ENCODE data around the gene YY2. TPM values are rescaled to one million over a fixed set of nuclear protein-coding genes. Genes with fewer than 3 reads are reported as not detected.

YY2 gene
- total and polyA plus RNA-seq, 2 of the 8 experiments (the other 6 are each of a cell fraction or from before 2014, with no cell fraction given) = 0.60 to 1.5 TPM

DNA sequence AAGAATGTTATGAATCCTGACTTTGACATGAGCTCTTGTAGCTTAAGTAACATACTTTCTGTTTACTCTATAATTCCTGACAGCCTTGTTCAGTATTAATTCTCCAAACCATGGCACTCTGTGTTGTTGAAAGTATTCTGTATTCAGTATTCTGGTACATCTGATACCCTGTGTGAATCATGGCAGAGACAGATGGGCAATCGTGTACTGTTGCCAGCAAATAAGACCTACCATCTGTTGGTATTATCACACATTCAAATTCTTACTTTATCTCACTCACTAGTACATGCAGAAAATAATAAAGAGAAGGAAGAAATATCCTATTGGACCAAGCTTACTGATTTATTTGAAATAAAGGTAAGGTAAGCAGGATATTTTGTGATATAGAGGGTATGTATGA lies 8.4 kb upstream of the YY2 start:
- no peak overlapping the region for H4K91ac ChIP-seq (replicated peaks; ENCODE audit: insufficient read length, low read length)
- TF ChIP-seq CHD1 (IDR thresholded peaks at IDR 0.05; ENCODE audit: low read depth, low read length) (no peak), KDM1A (IDR thresholded peaks at IDR 0.05; ENCODE audit: borderline replicate concordance, low read length) (no peak), CTBP2 (IDR thresholded peaks at IDR 0.05; ENCODE audit: borderline replicate concordance, insufficient read depth, insufficient read length, low read length) (no peak), KDM5A (IDR thresholded peaks at IDR 0.05; ENCODE audit: low read length) (no peak), TEAD4 (IDR thresholded peaks at IDR 0.05; ENCODE audit: low read depth, low read length) (no peak), BRCA1 (IDR thresholded peaks at IDR 0.05; ENCODE audit: low read depth, low read length) (no peak), POLR2AphosphoS5 (IDR thresholded peaks at IDR 0.05; ENCODE audit: low read depth, low read length) (no peak), TAF7 (optimal IDR thresholded peaks at IDR 0.05; ENCODE audit: borderline replicate concordance, low read depth, low read length) (no peak), SIRT6 (IDR thresholded peaks at IDR 0.05; ENCODE audit: low read length) (no peak), SP4 (IDR thresholded peaks at IDR 0.05; ENCODE audit: low read length) (no peak), GABPA (IDR thresholded peaks at IDR 0.05; ENCODE audit: borderline replicate concordance, insufficient read depth, low read length) (no peak), CBX5 (IDR thresholded peaks at IDR 0.05; ENCODE audit: low read depth, low read length) (no peak), SP2 (IDR thresholded peaks at IDR 0.05; ENCODE audit: low read length) (no peak), SAP30 (IDR thresholded peaks at IDR 0.05; ENCODE audit: insufficient read depth, insufficient replicate concordance, low read length) (no peak)
- TF ChIP-seq, protein P1, sequence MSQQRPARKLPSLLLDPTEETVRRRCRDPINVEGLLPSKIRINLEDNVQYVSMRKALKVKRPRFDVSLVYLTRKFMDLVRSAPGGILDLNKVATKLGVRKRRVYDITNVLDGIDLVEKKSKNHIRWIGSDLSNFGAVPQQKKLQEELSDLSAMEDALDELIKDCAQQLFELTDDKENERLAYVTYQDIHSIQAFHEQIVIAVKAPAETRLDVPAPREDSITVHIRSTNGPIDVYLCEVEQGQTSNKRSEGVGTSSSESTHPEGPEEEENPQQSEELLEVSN (IDR thresholded peaks at IDR 0.05) = no peak

More for the DNA sequence above, 8.4 kb upstream of the YY2 start:
- no peak overlapping the region for H2BK5ac ChIP-seq (ENCODE audit: low read depth, low read length)
- 88% methylated on average over 1 of the region's 1 CpG; no CpG with 5 or more reads in 1 of the 2 experiments for WGBS, 2 experiments (ENCODE audit: extremely low coverage in 1 of 2, insufficient coverage in 1 of 2, insufficient read length in 1 of 2, insufficient replicate concordance in 2 of 2, low coverage in 1 of 2, low lambda C conversion rate in 2 of 2, missing lambda C conversion rate in 1 of 2)
- no peak overlapping the region for H3K9ac ChIP-seq (replicated peaks in 1 of 4; ENCODE audit: extremely low read depth in 1 of 4, low read depth in 3 of 4, low read length in 3 of 4)
- no peak overlapping the region for H2AFZ ChIP-seq (ENCODE audit: low read length)
- H2BK12ac ChIP-seq (ENCODE audit: low read depth, low read length) = no peak overlapping the region
- no peaks in the 10 kb centered on the region for H3K27me3 ChIP-seq (replicated peaks in 1 of 4; ENCODE audit: control insufficient read depth in 3 of 4, extremely low read depth in 1 of 4, insufficient read depth in 3 of 4, low read length in 3 of 4)
- no peak overlapping the region for H2BK20ac ChIP-seq (ENCODE audit: low read length)
- no peak overlapping the region for H3K23ac ChIP-seq (ENCODE audit: insufficient read length)
- no peak overlapping the region for H3K27ac ChIP-seq (ENCODE audit: low read depth, low read length)
- ChIA-PET CTCF (ENCODE audit: partially characterized antibody) (no interaction called here), POLR2A (ENCODE audit: partially characterized antibody) (no interaction called here)
- DNase-seq (ENCODE audit: low read depth in 1 of 2, low spot score in 2 of 2) (no peak), FAIRE-seq (no peak)
- no peaks in the 10 kb centered on the region for H3K79me1 ChIP-seq (ENCODE audit: low read depth, low read length)
- no peaks in the 10 kb centered on the region for H3K23me2 ChIP-seq (ENCODE audit: low read depth, low read length)
- H3K4ac ChIP-seq (replicated peaks; ENCODE audit: insufficient read length, low read depth, low read length) = no peak overlapping the region
- no peaks in the 10 kb centered on the region for H3K4me1 ChIP-seq (replicated peaks in 1 of 4; ENCODE audit: control insufficient read depth in 3 of 4, insufficient read depth in 4 of 4, low read length in 3 of 4)
- no peak overlapping the region for H2AK5ac ChIP-seq (ENCODE audit: low read depth, low read length)
- no peak overlapping the region for H4K8ac ChIP-seq (ENCODE audit: extremely low read depth, insufficient read depth, low read length)
- H3K56ac ChIP-seq (replicated peaks; ENCODE audit: insufficient read length, low read depth, low read length) = no peak overlapping the region
- peaks cover 0 to 10% (median 0%) of the 10 kb centered on the region in 4 experiments; a peak in 2 of 8 replicates for H3K36me3 ChIP-seq (ENCODE audit: control insufficient read depth in 2 of 4, insufficient read depth in 4 of 4, low read length in 3 of 4)
- no peak overlapping the region for H3K4me2 ChIP-seq (ENCODE audit: insufficient read depth in 1 of 2, low read depth in 2 of 2, low read length in 2 of 2)
- H3K14ac ChIP-seq (ENCODE audit: insufficient read length) = no peak overlapping the region
- no peaks in the 10 kb centered on the region for H4K20me1 ChIP-seq (replicated peaks in 1 of 2; ENCODE audit: control insufficient read depth in 1 of 2, insufficient read depth in 2 of 2, low read length in 2 of 2)
- no peak overlapping the region for H2BK120ac ChIP-seq (replicated peaks; ENCODE audit: low read depth, low read length)
- H3K9me3 ChIP-seq (ENCODE audit: insufficient read depth in 2 of 2, low read depth in 1 of 2, low read length in 1 of 2) = no peaks in the 10 kb centered on the region
- H2BK15ac ChIP-seq (ENCODE audit: low read length) = no peak overlapping the region
- no peaks in the 10 kb centered on the region for H3K79me2 ChIP-seq (ENCODE audit: control insufficient read depth in 1 of 2, insufficient read depth in 2 of 2, low read length in 2 of 2)
- H3K18ac ChIP-seq (ENCODE audit: extremely low read depth, low read length) = no peak overlapping the region
- H4K5ac ChIP-seq (ENCODE audit: insufficient read length, low read depth, low read length) = no peak overlapping the region
- no peak overlapping the region for H3K4me3 ChIP-seq (ENCODE audit: extremely low read depth in 1 of 4, insufficient read depth in 2 of 4, low read depth in 3 of 4, low read length in 4 of 4)
